ENCODE measurements around the gene COTL1.
A peak's percentile ranks its signal among the peaks of the same experiment; 100 is the strongest.
"Not testable (repeated sequence)": the region's sequence is repeated elsewhere in the genome, so short reads cannot be mapped to it uniquely, and the experiment has no call there.

Gene COTL1

GRCh38 chr16:84569382-84569987 is 48.4 kb downstream of the COTL1 start:
- DNase-seq (ENCODE audit: low spot score): peak; percentile 66

GRCh38 chr16:84568066-84568465 is 49.8 kb downstream of the COTL1 start:
- DNase-seq (ENCODE audit: low spot score): no peak

- DNase-seq (ENCODE audit: low spot score): no peak
These were observed 50.5 kb downstream of the COTL1 start for GRCh38 chr16:84567286-84567962.

GRCh38 chr16:84566545-84567257 is 51.2 kb downstream of the COTL1 start:
- no peak for DNase-seq (ENCODE audit: low spot score)

- DNase-seq (ENCODE audit: low spot score): no peak
These were observed 52.0 kb downstream of the COTL1 start for GRCh38 chr16:84565669-84566495.

GRCh38 chr16:84563786-84564420 is 54.0 kb downstream of the COTL1 start:
- DNase-seq (ENCODE audit: low spot score): no peak

GRCh38 chr16:84563064-84563715 is 54.7 kb downstream of the COTL1 start:
- DNase-seq (ENCODE audit: low spot score): no peak

- DNase-seq (ENCODE audit: low spot score): no peak
These were observed 55.6 kb downstream of the COTL1 start for GRCh38 chr16:84562174-84562815.

- DNase-seq (ENCODE audit: low spot score): no peak
These were observed 56.6 kb downstream of the COTL1 start for GRCh38 chr16:84561291-84561690.

- DNase-seq (ENCODE audit: low spot score): no peak
These were observed 57.6 kb downstream of the COTL1 start for GRCh38 chr16:84560269-84560668.

- DNase-seq (ENCODE audit: low spot score): no peak
These were observed 58.5 kb downstream of the COTL1 start for GRCh38 chr16:84559311-84559932.

GRCh38 chr16:84558850-84559249 is 59.0 kb downstream of the COTL1 start:
- not testable (repeated sequence) for DNase-seq (ENCODE audit: low spot score)

- no peak for DNase-seq (ENCODE audit: low spot score)
These were observed 60.4 kb downstream of the COTL1 start for GRCh38 chr16:84557504-84557903.

GRCh38 chr16:84557059-84557458 is 60.8 kb downstream of the COTL1 start:
- no peak for DNase-seq (ENCODE audit: low spot score)

- peak; percentile 86 for DNase-seq (ENCODE audit: low spot score)
These were observed 62.3 kb downstream of the COTL1 start for GRCh38 chr16:84555418-84556196.

- no peak for DNase-seq (ENCODE audit: low spot score)
These were observed 63.1 kb downstream of the COTL1 start for GRCh38 chr16:84554627-84555328.

GRCh38 chr16:84553873-84554399 is 63.9 kb downstream of the COTL1 start:
- DNase-seq (ENCODE audit: low spot score): no peak

GRCh38 chr16:84552135-84552534 is 65.7 kb downstream of the COTL1 start:
- DNase-seq (ENCODE audit: low spot score): no peak

- no peak for DNase-seq (ENCODE audit: low spot score)
These were observed 67.8 kb downstream of the COTL1 start for GRCh38 chr16:84550096-84550495.

Data from Ammon's horn (tissue), 1 donor.